Measurements from ENCODE around the gene SH2D1B. TPM values are rescaled to one million over a fixed set of nuclear protein-coding genes. Genes with fewer than 3 reads are reported as not detected.
"Not testable (repeated sequence)": the region's sequence is repeated elsewhere in the genome, so short reads cannot be mapped to it uniquely, and the experiment has no call there.

Gene SH2D1B
- total and polyA plus RNA-seq, 2 experiments from 2014 or later: not detected

DNA sequence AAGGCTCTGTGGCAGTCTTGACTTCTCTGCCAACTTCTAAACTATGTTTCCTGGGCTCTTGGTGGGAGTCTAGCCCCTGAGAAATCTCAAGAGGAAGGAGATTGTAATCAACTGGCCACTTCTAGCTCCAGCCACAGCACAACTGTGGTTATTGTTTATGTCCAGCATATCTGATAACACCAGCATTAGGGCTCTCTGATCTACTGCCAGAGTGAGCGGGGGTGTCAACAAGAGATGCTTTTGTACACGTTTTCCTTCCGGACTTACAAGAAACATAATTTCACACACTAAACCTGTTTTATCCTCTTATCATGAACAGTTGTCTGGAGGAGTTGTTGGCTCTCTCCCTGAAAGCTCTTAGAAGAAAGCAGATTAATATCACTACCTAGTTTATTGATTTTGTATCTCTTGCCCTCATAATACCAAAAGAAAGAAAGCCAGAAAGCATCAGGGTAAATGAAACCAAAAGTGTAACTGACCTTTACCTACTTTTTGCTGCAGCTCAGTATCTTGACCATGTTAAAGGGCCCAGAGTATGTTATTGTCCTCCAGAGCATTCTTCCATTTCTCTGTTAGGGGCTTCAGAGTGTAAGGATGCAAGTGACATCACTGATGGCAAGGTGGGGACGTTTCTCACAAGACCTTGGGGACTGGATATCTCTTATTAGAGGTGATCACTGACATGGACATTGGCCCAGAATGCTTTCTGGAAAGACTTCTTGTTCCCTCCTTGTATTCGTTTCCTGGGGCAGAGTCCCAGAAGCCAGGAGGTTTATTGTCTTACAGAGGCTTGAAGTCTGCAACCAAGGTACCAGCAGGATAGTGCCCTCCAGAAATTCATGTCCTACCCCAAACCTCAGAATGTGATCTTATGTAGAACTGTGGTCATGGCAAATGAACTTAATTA lies 9.6 kb upstream of the SH2D1B start (continued):
- TF ChIP-seq, protein P1, sequence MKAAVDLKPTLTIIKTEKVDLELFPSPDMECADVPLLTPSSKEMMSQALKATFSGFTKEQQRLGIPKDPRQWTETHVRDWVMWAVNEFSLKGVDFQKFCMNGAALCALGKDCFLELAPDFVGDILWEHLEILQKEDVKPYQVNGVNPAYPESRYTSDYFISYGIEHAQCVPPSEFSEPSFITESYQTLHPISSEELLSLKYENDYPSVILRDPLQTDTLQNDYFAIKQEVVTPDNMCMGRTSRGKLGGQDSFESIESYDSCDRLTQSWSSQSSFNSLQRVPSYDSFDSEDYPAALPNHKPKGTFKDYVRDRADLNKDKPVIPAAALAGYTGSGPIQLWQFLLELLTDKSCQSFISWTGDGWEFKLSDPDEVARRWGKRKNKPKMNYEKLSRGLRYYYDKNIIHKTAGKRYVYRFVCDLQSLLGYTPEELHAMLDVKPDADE (IDR thresholded peaks at IDR 0.05): no peak

DNA sequence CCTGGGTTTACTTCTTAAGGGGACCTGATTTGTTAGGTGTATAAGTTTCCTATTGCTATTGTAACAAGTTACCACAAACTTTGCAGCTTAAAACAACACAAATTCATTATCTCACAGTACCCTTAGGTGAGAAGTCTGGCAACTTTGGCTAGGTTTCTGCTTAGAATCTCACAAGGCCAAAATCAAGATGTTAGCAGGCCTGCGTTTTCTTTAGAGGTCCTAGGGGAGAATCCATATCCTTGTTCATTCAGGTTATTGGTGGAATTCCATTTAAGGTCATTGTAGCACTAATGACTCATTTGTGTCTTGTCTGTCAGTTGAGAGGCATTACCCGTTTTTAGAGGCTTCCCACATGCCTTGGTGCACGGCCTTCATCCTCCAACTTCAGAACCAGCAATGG lies 8.2 kb upstream of the SH2D1B start:
- no peak overlapping the region for H3K4me2 ChIP-seq
- H3K4me3 Mint-ChIP-seq: no peak overlapping the region
- no peaks in the 10 kb centered on the region for H3K4me1 ChIP-seq (ENCODE audit: insufficient read depth)
- no peak overlapping the region for H3K27ac Mint-ChIP-seq
- no peaks in the 10 kb centered on the region for H3K4me1 Mint-ChIP-seq
- H4K20me1 ChIP-seq (replicated peaks; ENCODE audit: insufficient read depth): no peaks in the 10 kb centered on the region
- no peaks in the 10 kb centered on the region for H3K36me3 ChIP-seq (ENCODE audit: insufficient read depth)
- H2AFZ ChIP-seq: no peak overlapping the region; the same call in 1 of the 2 replicates
- H3K4me3 ChIP-seq: no peak overlapping the region
- H3K9me3 Mint-ChIP-seq: peaks cover 6% of the 10 kb centered on the region; the same call in 1 of the 3 replicates
- ATAC-seq (no peak), DNase-seq (ENCODE audit: low spot score) (no peak)
- TF ChIP-seq, protein P2, sequence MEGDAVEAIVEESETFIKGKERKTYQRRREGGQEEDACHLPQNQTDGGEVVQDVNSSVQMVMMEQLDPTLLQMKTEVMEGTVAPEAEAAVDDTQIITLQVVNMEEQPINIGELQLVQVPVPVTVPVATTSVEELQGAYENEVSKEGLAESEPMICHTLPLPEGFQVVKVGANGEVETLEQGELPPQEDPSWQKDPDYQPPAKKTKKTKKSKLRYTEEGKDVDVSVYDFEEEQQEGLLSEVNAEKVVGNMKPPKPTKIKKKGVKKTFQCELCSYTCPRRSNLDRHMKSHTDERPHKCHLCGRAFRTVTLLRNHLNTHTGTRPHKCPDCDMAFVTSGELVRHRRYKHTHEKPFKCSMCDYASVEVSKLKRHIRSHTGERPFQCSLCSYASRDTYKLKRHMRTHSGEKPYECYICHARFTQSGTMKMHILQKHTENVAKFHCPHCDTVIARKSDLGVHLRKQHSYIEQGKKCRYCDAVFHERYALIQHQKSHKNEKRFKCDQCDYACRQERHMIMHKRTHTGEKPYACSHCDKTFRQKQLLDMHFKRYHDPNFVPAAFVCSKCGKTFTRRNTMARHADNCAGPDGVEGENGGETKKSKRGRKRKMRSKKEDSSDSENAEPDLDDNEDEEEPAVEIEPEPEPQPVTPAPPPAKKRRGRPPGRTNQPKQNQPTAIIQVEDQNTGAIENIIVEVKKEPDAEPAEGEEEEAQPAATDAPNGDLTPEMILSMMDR (conservative IDR thresholded peaks at IDR 0.05; ENCODE audit: low read depth in 2 of 2): no peak
- no peak for TF ChIP-seq STAT1 (IDR thresholded peaks at IDR 0.05; ENCODE audit: unreplicated experiment)
- H3K27me3 ChIP-seq (ENCODE audit: insufficient read depth): no peaks in the 10 kb centered on the region
- H3F3A ChIP-seq (replicated peaks; ENCODE audit: low read depth): no peaks in the 10 kb centered on the region
- no peak overlapping the region for H3K27ac ChIP-seq (ENCODE audit: low read depth)
- no peaks in the 10 kb centered on the region for H3K36me3 Mint-ChIP-seq (ENCODE audit: low read depth)
- no peaks in the 10 kb centered on the region for H3K79me2 ChIP-seq (replicated peaks; ENCODE audit: insufficient read depth)
- peaks cover 3% of the 10 kb centered on the region for H3K27me3 Mint-ChIP-seq (ENCODE audit: insufficient read depth, low read depth, poor library complexity)
- peaks cover 10% of the 10 kb centered on the region; the same call in 1 of the 2 replicates for H3K9me2 ChIP-seq (ENCODE audit: insufficient read depth)

DNA sequence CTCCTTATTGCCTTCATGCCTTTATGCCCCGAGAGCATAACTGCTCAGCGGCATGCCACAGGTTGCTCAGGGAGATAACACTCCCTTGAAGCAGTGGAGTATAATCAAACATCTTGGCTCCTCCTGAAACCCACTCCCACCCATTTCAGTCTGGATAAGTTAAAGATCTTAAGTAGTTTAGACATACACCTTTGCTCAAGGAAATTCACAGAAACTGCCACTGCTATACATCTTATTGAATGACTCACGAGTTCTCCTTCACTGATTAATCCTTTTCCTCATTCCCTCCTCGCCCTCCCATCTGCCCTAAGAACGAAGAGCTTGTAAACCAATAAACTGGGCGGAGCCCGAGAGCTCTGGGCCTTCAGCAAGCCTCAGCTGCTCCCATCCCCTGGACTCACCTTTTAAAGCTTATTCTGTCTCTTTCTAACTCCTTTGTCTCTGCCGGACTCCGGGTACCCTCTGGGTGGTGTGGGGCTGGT lies 7.6 kb upstream of the SH2D1B start:
- H3F3A ChIP-seq (replicated peaks; ENCODE audit: low read depth); H3K27me3 Mint-ChIP-seq (ENCODE audit: insufficient read depth, low read depth, poor library complexity); H3K4me1 Mint-ChIP-seq; H3K9me3 Mint-ChIP-seq; H4K20me1 ChIP-seq (replicated peaks; ENCODE audit: insufficient read depth); H3K4me3 Mint-ChIP-seq; H3K27ac ChIP-seq (ENCODE audit: low read depth); H3K79me2 ChIP-seq (replicated peaks; ENCODE audit: insufficient read depth); ATAC-seq; H3K36me3 ChIP-seq (ENCODE audit: insufficient read depth); H3K4me2 ChIP-seq; H3K4me3 ChIP-seq; H3K27ac Mint-ChIP-seq; H3K27me3 ChIP-seq (ENCODE audit: insufficient read depth); H3K4me1 ChIP-seq (ENCODE audit: insufficient read depth); H3K36me3 Mint-ChIP-seq (ENCODE audit: low read depth); DNase-seq (ENCODE audit: low spot score): not testable (repeated sequence)
- H2AFZ ChIP-seq: peak overlapping the region; percentile 38; the same call in 1 of the 2 replicates
- peaks cover 10% of the 10 kb centered on the region; the same call in 1 of the 2 replicates for H3K9me2 ChIP-seq (ENCODE audit: insufficient read depth)

DNA sequence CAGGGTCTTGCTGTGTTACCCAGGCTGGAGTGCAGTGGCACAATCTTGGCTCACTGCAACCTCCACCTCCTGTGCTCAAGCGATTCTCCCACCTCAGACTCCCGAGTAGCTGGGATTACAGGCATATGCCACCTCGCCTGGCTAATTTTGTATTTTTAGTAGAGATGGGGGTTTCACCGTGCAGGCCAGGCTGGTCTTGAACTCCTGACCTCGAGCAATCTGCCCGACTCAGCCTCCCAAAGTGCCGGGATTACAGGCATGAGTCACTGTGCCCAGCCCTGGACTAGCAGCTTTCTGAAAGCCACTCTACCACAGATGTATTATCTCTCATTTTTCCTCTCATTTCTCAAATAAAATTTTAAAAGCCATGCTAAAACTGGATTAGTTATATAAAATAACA lies 6.6 kb upstream of the SH2D1B start:
- H3K4me1 Mint-ChIP-seq; H3K27me3 Mint-ChIP-seq (ENCODE audit: insufficient read depth, low read depth, poor library complexity); DNase-seq (ENCODE audit: low spot score); H3K27me3 ChIP-seq (ENCODE audit: insufficient read depth); H3K9me3 Mint-ChIP-seq; H3K79me2 ChIP-seq (replicated peaks; ENCODE audit: insufficient read depth); H3K27ac ChIP-seq (ENCODE audit: low read depth); H3K27ac Mint-ChIP-seq; H3K4me2 ChIP-seq; H3K36me3 ChIP-seq (ENCODE audit: insufficient read depth); H3K36me3 Mint-ChIP-seq (ENCODE audit: low read depth); H3K4me3 ChIP-seq; ATAC-seq; H3F3A ChIP-seq (replicated peaks; ENCODE audit: low read depth); H3K4me1 ChIP-seq (ENCODE audit: insufficient read depth); H3K4me3 Mint-ChIP-seq; H2AFZ ChIP-seq; H4K20me1 ChIP-seq (replicated peaks; ENCODE audit: insufficient read depth): not testable (repeated sequence)
- peaks cover 10% of the 10 kb centered on the region; the same call in 1 of the 2 replicates for H3K9me2 ChIP-seq (ENCODE audit: insufficient read depth)
